ENCODE data around the gene ZCCHC2.

- TF ChIP-seq POLR2AphosphoS5 (IDR thresholded peaks at IDR 0.05; ENCODE audit: low read depth, low read length) (no peak), YY1 (IDR thresholded peaks at IDR 0.05; ENCODE audit: low read depth, low read length) (no peak), CTCF (IDR thresholded peaks at IDR 0.05; ENCODE audit: control extremely low read depth in 1 of 3, insufficient read depth in 1 of 3, low read depth in 1 of 3, low read length in 3 of 3) (no peak), EZH2 (IDR thresholded peaks at IDR 0.05; ENCODE audit: low read depth, low read length, severe bottlenecking) (no peak), TCF12 (IDR thresholded peaks at IDR 0.05; ENCODE audit: low read depth, low read length) (no peak), EP300 (IDR thresholded peaks at IDR 0.05; ENCODE audit: borderline replicate concordance in 1 of 2, low read depth in 2 of 2, low read length in 2 of 2) (no peak), USF2 (IDR thresholded peaks at IDR 0.05; ENCODE audit: low read length) (no peak), POLR2A (IDR thresholded peaks at IDR 0.05; ENCODE audit: control extremely low read depth in 1 of 2, low read depth in 2 of 2, low read length in 2 of 2) (no peak), MAX (IDR thresholded peaks at IDR 0.05) (no peak), RAD21 (IDR thresholded peaks at IDR 0.05 in 1 of 2, conservative IDR thresholded peaks at IDR 0.05 in 1 of 2; ENCODE audit: low read depth in 2 of 2, low read length in 2 of 2) (no peak)
Measured at GRCh38 chr18:62602706-62603105, 79.9 kb downstream of the ZCCHC2 start.
